Inferior parietal cortex (tissue), 1 donor: ENCODE results near the gene DGCR6.
"Not testable (repeated sequence)": the region's sequence is repeated elsewhere in the genome, so short reads cannot be mapped to it uniquely, and the experiment has no call there.

Experiments used
- DNase-seq: peaks from one replicate; pipeline ENCODE4 v3.0.0-alpha.2; 2016; ENCODE audit errors: extremely low spot score

The DGCR6 gene

DNA sequence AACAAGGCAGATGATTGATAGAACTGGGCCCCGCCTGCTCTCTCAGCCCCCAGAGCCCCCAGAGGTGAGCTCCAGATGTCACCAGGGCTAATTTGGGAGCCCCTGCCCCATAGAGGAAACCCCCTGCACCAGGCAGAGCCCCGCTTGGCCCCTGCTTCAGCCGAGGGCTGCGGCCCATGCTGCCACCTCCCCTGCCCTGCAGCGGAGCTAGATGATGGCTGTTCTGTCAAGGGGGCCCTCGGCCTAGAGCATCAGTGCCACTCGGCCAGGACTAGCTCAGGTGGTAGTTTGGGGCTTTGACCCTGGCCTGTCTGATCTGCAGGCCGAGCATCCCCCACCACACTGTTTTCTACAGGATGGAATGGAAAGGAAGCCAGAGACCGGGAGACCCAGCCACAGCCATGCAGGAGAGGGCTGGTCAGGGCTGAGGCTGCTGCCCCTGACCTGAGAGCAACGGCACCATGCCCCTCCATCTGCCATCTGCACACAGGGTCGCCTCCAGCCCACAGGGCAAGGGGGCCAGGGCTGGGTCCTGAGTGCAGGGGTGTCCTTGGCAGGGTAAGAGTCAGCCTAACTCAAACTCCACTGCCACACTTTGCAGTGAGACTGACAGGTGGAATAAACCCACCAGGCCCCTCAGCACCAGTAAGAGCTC, 54.2 kb downstream of the DGCR6 start:
- not testable (repeated sequence) for DNase-seq

GRCh38 chr22:18961201-18961600, 55.1 kb downstream of the DGCR6 start:
- DNase-seq: not testable (repeated sequence)
